Psoas muscle (tissue), 8 donors: Measurements from ENCODE around the gene ODAD4. TPM values are rescaled to one million over a fixed set of nuclear protein-coding genes. Genes with fewer than 3 reads are reported as not detected.
A peak's percentile ranks its signal among the peaks of the same experiment; 100 is the strongest.

Experiments used
- ATAC-seq, 4 donors: fragments of 200-7000 bp; cut with Tn5 transposase; one replicate each; pipeline ENCODE4 v1.9.1; 2020; ENCODE audit warnings: moderate library complexity in 3 of 4, mild to moderate bottlenecking in 2 of 4
- DNase-seq, 2 donors: peaks; one replicate each; pipeline ENCODE4 v3.0.0-alpha.2; 2020
- H3K27ac ChIP-seq: fragments of 200-600 bp; one replicate; pipeline ENCODE4 v1.8.0; 2022
- H3K27me3 ChIP-seq, 3 donors: fragments of 200-600 bp in 1 of 3; one replicate each; pipeline versions ENCODE4 v1.6.1 to v1.8.0; 2013 to 2022; ENCODE audit warnings: low read length in 2 of 3, mild to moderate bottlenecking in 2 of 3, moderate library complexity in 1 of 3; ENCODE audit not compliant: insufficient read depth in 3 of 3
- H3K36me3 ChIP-seq, 2 donors: fragments of 200-600 bp in 1 of 2; one replicate each; pipeline versions ENCODE4 v1.6.1 to v1.8.0; 2013 to 2022; ENCODE audit warnings: low read depth in 1 of 2, mild to moderate bottlenecking in 1 of 2, moderate library complexity in 1 of 2; ENCODE audit not compliant: insufficient read depth in 1 of 2
- H3K4me1 ChIP-seq: fragments of 200-600 bp; one replicate; pipeline ENCODE4 v1.8.0; 2022
- H3K4me3 ChIP-seq: fragments of 200-600 bp; one replicate; pipeline ENCODE4 v1.8.0; 2022; ENCODE audit warnings: mild to moderate bottlenecking
- H3K9me3 ChIP-seq: fragments of 200-600 bp; one replicate; pipeline ENCODE4 v1.8.0; 2022
- WGBS, 3 donors: extraction: QIAGEN DNeasy Blood & Tissue Kit; methylation state at CpG; one replicate each; pipeline versions ENCODE4 v1.1.6 to v1.1.7; 2013; 5-methylcytosine and 5-hydroxymethylcytosine counted together
- intact Hi-C, 2 donors: fragments of 100-400 bp; cut with DNase I; formaldehyde crosslinking; loops; one replicate each; pipeline versions ENCODE4 v1.11.0 to v1.14.2; 2022
- polyA plus RNA-seq, 3 donors: library from polyadenylated mRNA; stranded (reverse); fragments of 200-250 nt; gene quantifications; one replicate each; pipeline ENCODE4 v1.2.3, GENCODE V29; 2013
- total RNA-seq, 4 donors: library from RNA; stranded (reverse); fragmentation: NEBNext Ultra II Directional in 2 of 4; extraction: Animal tissue kit (Norgen Biotek cat#: 25700) in 2 of 4; gene quantifications; one replicate each; pipeline versions ENCODE4 v1.2.1 to v1.2.4, GENCODE V29; 2021 to 2023
- TF ChIP-seq, protein P1 (sequence below): fragments of 200-600 bp; IDR thresholded peaks from one replicate; pipeline ENCODE4 v1.8.0; 2022; ENCODE audit warnings: antibody characterized with exemption
- donor health status: healthy with polysubstance abuse.
- donor health status: DM: no; HTN: no; CAD: no; lungs with moderate emphysema.
- donor health status: Bipolar disorder and iron deficiency.
- donor health status: healthy.
- donor health status: DM: yes; HTN: yes; CAD: no.
- donor health status: DM: no; HTN: no; CAD: no.
- donor health status: DM: no; HTN: no; CAD: no.
- donor health status: DM: yes; HTN: yes; CAD: no.

ODAD4 gene
- total and polyA plus RNA-seq, 7 donors = 0.17 to 0.99 (median 0.32) TPM; not detected in 2

DNA sequence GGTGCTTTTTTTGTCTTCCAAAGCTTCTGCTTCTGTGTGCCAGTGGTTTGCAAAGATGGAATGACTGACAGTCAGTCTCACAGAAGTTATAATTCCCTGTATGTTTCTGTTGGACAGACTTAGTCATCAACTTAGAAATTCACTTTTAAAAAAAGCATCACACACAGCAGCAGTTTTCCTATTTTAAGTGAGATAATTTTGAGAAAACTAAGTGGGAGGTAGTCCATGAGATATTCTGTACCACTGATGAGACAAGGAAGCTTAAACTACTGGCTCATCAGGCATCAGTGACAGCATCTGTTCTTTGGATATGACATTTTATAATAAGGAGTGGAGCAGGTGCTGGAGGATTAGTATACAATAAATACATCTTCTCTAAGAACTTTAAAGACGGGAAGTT, 56.2 kb downstream of the ODAD4 start:
- no peaks in the 10 kb centered on the region for H3K9me3 ChIP-seq
- intact Hi-C loops = no loop called here
- no peak for DNase-seq

DNA sequence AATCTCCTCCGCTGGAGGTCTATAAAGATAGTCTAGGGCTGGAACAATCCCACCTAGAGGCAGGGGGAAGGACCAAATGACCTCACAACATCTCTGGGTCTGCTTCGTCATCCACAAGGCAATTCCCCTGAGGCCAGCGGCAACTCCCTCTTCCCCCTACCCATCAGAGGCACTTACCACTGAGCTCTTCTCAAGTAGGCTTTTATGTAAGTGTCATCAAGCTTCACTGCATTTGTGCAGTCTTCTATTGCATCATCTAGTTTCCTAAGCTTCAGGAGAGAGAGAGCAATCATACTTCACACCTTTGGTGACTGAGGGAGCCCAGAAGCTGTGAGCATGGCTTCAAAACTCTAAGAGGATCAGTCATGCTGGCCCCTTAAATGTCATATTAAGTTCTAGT, 57.2 kb downstream of the ODAD4 start:
- TF ChIP-seq, protein P1, sequence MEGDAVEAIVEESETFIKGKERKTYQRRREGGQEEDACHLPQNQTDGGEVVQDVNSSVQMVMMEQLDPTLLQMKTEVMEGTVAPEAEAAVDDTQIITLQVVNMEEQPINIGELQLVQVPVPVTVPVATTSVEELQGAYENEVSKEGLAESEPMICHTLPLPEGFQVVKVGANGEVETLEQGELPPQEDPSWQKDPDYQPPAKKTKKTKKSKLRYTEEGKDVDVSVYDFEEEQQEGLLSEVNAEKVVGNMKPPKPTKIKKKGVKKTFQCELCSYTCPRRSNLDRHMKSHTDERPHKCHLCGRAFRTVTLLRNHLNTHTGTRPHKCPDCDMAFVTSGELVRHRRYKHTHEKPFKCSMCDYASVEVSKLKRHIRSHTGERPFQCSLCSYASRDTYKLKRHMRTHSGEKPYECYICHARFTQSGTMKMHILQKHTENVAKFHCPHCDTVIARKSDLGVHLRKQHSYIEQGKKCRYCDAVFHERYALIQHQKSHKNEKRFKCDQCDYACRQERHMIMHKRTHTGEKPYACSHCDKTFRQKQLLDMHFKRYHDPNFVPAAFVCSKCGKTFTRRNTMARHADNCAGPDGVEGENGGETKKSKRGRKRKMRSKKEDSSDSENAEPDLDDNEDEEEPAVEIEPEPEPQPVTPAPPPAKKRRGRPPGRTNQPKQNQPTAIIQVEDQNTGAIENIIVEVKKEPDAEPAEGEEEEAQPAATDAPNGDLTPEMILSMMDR = no peak
- H3K27ac ChIP-seq = no peak overlapping the region
- peaks cover 31 to 100% of the 10 kb centered on the region in 2 donors for H3K36me3 ChIP-seq
- DNase-seq (no peak), ATAC-seq (peak in 1 of 4 donors; percentile 42)
- H3K27me3 ChIP-seq = no peaks in the 10 kb centered on the region
- intact Hi-C loops = no loop called here
- H3K4me1 ChIP-seq = peaks cover 5% of the 10 kb centered on the region
- no peak overlapping the region for H3K4me3 ChIP-seq
- 81 to 86% (median 84%) methylated on average over 3 of the region's 3 CpGs for WGBS, 3 donors
- H3K9me3 ChIP-seq = no peaks in the 10 kb centered on the region

More for the DNA sequence above, 56.2 kb downstream of the ODAD4 start:
- Histone ChIP-seq H3K36me3 (peaks cover 36 to 100% of the 10 kb centered on the region in 2 donors), H3K4me1 (peaks cover 5% of the 10 kb centered on the region), H3K27me3 (no peaks in the 10 kb centered on the region), H3K4me3 (no peak overlapping the region), H3K27ac (no peak overlapping the region)
- TF ChIP-seq, protein P1 = no peak
- WGBS, 3 donors = 76 to 80% (median 80%) methylated on average over 1 of the region's 1 CpG
- no peak for ATAC-seq

DNA sequence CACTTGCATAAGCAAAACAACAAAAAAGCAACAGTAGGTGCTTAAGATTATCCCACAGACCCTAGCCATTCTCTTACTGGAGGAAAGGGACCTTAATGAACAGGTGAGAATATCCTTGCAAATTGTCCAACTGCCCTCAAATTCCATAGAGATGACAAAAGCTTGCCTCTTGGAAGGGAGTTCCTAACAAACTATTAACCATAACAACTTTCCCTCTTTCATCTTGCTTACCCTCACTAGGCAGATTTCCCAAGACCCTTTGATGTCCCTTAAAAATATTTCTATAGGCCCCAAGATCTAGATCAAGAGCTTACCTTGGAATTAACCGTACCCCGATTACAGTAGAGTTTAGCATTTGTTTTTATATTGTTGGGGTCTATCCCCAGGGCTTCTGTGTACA, 58.0 kb downstream of the ODAD4 start:
- H3K9me3 ChIP-seq = no peaks in the 10 kb centered on the region
- WGBS, 3 donors = 96 to 100% (median 97%) methylated on average over 2 of the region's 2 CpGs
- intact Hi-C loops = no loop called here

DNA sequence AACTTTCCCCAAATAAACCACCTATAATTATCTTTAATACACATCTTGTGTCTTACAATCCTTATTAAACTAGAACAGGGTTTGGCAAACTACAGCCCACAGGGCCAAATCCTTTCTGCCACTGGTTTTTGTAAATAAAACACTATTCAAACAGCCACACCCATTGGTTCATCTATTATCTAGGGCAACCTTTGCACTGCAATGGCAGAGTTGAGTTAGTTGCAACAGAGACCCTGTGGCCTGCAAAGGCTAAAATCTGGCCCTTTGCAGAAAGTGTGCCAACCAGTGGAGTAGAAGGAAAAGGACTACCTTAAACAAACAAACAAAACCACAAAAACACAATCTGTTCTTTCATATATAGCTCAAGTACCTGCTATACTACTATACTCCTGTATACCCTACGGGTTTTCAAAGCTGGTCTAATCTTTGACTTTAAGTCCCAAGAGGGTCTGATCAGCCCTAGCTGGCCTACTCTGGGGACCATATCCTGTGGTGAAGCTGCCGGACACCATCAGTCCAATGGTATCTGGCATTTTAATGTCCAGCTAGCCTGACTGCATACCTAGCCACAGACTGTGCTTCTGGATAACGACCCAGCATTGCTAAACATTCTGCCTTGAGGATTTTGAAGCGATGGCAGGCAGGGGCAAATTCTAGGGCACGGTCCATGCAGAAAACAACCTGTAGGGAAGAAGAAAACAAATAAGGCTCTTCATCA, 59.4 kb downstream of the ODAD4 start:
- TF ChIP-seq, protein P1 = no peak
- Histone ChIP-seq H3K9me3 (no peaks in the 10 kb centered on the region), H3K36me3 (peaks cover 24 to 100% of the 10 kb centered on the region in 2 donors), H3K4me1 (peaks cover 7% of the 10 kb centered on the region), H3K27me3 (no peaks in the 10 kb centered on the region), H3K4me3 (no peak overlapping the region), H3K27ac (no peak overlapping the region)
- DNase-seq (no peak), ATAC-seq (no peak)
- WGBS, 3 donors = 77 to 96% (median 89%) methylated on average over 5 of the region's 5 CpGs
- intact Hi-C loops = no loop called here

More for the DNA sequence above, 58.0 kb downstream of the ODAD4 start:
- H3K27ac ChIP-seq = no peak overlapping the region
- H3K4me1 ChIP-seq = peaks cover 7% of the 10 kb centered on the region
- H3K4me3 ChIP-seq = no peak overlapping the region
- H3K27me3 ChIP-seq = no peaks in the 10 kb centered on the region
- no peak for ATAC-seq
- TF ChIP-seq, protein P1 = no peak
- peaks cover 28 to 100% of the 10 kb centered on the region in 2 donors for H3K36me3 ChIP-seq
- DNase-seq = no peak
